Cortex of kidney (tissue), 1 donor: Measurements from ENCODE around the gene SH3BGRL3.
"Not testable (repeated sequence)": the region's sequence is repeated elsewhere in the genome, so short reads cannot be mapped to it uniquely, and the experiment has no call there.

Experiments
- DNase-seq: peaks from one replicate; lab custom pipeline; 2025; lab: John Stamatoyannopoulos, UW

SH3BGRL3 gene

DNA sequence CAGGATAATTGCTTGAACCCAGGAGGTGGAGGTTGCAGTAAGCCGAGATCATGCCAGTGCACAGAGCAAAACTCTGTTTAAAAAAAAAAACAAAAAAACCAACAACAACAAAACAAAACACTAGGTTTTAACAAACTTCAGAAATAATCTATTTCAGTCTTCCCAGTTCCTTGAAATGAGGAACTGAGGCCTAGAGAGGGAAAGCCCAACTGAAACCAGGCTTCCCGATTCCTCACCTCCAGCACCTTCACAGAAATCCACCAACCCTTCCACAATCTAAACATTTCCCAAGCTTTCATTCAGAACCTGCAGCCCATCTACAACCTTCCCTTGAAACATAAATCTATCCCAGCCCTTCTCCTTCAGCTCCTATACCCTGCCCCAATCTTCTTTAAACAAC lies 37.3 kb downstream of the SH3BGRL3 start:
- DNase-seq, result no peak

DNA sequence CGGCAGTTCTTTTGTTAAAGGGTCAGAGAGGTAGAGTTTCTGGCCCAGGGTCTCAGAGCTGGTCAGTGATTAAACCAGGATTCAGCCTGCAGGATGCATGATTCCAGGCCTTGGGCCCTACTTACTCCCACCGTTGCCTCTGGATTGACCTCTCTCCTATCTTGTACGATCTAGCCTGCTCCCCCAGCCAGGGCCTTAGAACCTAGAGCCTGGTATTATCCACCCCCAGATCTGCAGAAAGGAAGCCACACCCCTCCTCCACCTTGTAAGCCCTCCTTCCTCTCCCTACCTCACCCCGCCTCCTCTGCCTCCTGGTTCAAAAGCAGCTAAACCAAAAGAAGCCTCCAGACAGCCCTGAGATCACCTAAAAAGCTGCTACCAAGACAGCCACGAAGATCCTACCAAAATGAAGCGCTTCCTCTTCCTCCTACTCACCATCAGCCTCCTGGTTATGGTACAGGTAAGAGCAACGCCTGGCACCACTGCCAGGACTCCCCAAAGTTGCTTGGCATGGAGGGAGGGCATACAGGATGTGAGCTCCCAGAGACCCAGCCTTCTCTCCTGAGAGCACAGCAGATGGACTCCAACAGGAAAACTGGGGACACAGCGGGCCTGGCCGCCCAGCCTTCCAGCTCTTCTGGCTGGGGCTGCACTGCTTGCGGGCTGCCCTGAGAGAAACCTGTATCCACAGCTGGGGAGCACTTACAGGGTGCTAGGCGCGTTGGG lies 37.9 kb downstream of the SH3BGRL3 start, which contains the start of gene CD52:
Gene CD52 (plus strand): TSS at position 347 of the 726 bp plus-strand sequence. CDS start 60 bp downstream, at position 407.
- no peak for DNase-seq

DNA sequence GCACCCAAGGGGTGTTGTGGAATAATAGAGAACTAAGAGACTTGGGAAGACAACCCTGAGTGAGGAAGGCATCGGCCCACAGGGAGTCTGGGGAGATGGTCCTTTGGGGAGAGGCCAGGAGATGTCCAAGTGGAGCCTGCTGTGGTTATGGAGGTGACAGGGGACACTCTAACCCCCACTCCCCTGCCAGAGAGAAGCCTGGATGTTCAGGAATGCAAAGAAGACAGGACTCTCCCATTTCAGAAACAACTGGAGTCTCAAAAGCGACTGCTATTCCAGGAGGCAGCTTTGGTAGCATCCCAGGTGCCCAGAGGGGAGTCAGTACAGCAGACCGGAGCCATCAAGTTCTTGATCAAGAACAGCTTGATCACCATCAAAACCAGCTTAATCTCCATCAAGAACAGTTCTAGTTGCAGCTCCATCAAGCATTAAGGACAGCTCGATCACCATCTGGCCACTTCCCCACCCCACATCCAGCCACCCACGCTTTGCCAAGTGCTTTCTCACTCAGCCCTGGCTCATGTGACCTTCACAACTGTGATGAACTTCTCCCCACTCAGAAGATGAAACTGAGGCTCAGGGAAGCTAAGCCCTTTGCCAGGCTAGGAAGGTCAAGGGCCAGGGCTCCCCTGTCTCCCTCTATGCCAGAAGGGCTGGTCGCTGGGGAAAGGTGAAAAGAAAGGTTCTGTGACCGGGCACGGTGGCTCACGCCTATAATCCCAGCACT lies 38.6 kb downstream of the SH3BGRL3 start:
- no peak for DNase-seq

DNA sequence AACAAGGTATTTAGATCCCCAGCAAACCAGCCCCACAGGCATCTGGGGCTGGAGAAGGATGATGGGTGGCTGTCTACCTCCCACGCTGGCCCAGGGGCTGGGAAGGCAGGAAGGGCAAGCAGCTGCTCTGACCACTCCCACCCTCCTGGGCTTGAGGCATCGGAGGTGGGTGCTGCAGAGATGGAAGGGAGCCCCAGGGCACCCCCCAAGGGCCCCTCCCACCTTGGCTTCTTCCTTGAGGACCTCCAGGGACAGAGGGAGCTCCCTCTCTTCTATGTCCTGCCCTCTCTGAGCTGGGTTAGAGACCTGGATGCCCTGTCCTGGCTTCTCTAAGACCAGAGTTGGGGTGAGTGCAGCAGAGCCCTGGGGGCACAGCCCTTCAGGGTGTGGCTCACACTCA lies 41.0 kb downstream of the SH3BGRL3 start:
- no peak for DNase-seq

DNA sequence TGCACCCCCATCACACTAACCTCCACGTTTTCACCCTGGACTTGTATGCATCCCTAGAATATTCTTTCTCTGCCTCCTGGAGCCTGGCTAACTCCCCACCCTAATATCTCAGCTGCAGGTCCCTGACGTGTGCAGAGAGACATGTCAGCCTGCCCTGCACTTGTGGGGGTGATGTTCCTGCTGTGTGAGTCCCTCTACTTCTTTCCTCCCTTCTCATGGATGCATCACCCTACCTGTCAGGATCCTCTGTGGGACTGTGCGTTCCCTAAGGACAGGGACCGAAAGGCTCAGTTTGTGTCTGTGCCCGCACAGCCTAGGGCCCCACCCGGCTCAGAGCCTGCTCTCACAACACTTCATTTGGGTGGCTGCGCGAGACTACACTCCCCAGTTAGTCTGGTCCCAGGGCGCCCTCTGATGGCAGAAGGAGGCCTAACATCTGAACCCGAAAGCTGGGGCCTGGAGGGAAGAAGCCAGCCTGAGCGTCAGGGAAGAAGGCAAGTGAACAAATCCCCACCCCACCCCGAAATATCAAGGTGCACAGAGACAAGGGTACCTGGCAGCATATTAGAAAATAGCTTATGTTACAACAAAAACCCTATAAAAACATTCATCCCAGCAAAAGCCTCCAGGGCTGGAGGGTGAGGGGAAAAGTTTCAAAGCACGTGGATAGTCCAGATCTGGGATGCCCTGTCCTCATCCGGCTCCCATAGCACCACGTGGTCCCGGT lies 41.6 kb downstream of the SH3BGRL3 start:
- no peak for DNase-seq

DNA sequence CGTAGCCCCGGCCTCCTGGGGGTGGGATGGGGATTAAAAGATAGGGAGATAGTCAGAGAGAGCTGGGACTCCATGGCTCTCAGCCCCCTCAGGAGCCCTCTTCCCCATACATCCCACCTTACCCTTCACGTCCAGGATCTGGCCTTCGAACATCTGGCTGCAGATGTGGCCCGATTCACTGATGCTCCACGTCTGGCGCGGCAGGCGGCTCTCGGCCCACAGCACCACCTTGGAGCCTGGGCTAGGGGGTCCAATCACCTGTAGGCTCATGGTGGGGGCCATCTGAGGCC lies 42.1 kb downstream of the SH3BGRL3 start:
- no peak for DNase-seq

DNA sequence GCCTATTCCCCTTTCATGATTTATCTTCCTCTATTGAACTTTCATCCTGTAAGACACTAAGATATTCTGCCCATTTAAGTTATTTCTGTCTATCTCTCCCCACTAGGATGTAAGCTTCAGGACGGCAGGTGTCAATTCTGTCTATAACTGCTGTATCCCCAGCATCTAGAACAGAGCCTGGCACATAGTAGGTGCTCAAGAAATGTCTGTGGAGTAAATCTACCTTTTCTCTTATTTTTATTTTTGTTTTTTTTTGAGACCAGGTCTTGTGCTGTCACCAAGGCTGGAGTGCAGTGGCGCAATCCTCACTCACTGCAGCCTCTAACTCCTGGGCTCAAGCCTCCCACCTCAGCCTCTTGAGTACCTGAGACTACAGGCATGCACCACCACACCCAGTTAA lies 43.5 kb downstream of the SH3BGRL3 start:
- DNase-seq, result no peak

DNA sequence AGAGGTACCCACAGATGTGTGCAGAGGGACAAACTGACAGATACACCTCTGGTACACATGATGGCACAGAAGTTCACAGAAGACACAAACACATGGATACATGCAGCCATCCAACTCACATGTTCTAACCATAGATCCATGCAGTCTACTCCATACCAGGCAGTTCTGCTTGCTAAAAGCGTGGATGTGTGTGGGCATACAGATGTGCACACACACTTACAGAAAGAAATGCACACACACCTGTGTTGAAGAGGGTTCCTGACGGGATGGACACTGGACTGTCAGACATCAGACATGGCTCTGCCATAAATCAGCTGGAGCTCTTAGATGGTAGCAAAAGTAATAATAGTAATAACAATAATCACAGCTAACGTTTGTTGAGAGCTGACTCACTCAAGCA lies 44.7 kb downstream of the SH3BGRL3 start:
- no peak for DNase-seq

DNA sequence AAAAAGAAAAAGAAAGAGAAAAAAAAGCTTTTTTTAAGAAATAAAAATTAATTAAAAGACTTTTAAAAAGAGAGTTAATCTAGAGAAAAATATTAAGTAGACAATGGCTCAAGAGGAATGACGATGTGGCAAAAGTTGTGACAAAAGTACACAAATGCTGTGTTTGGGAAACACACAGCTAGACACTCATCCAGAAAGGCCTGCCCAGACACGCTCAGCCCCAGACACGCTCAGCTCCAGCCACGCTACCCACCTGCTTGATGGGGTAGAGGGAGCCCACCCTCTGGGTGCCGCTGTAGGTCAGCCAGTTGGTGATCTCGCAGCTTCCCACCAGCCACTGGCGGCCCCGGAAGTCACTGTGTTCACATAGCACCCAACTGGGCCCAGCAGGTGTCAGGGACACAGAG lies 48.1 kb downstream of the SH3BGRL3 start:
- no peak for DNase-seq

DNA sequence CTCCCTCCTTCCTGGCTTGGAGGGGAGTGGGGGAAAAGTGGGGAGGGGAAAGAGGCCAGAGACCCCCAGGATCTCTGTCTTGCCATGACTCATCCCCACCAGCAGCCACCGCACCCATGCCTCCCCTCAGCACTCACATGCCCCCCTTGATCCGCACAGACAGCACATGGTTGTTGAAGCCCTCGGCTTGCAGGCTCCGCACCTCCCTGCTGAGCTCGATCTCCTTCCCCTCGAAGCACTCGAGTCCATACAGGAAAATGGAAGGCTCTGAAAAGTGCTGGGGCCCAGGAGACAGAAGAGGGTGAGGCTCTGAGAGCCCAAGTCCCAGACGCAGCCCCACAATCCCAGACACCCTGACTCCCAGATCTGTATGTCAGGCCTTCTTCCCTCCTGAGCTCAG lies 48.7 kb downstream of the SH3BGRL3 start:
- no peak for DNase-seq

DNA sequence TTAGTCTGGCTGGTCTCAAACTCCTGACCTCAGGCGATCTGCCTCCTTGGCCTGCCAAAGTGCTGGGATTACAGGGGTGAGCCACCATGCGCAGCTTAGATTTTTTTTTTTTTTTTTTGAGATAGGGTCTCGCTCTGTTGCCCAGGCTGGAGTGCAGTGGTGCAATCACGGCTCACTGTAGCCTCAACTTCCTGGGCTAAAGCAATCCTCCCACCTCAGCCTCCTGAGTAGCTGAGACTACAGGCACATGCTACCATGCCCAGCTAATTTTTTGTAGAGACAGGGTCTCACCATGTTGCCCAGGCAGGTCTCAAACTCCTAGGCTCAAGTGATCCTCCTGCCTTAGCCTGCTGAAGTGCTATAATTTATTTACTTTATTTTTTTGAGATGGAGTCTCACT lies 49.5 kb downstream of the SH3BGRL3 start:
- not testable (repeated sequence) for DNase-seq

DNA sequence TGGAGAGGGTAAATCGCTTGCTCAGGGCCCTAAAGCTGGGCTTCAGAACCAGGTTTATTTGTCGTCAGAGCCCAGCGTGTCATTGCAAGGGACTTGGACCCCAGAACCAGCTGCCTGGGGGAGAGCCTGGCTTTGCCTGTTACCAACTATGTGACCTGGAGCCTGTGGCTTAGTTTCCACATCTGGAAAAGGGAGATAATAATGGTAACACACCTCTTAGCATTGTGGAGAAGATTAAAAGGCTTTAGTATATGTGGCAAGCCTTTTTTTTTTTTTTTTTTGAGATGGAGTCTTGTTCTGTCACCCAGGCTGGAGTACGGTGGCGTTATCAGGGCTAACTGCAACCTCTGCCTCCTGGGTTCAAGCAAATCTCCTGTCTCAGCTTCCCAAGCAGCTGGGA lies 50.4 kb downstream of the SH3BGRL3 start:
- no peak for DNase-seq
